Stimulated activated CD4-positive, alpha-beta T cell treated with anti-CD3 and anti-CD28 coated beads, Interleukin-1b, Interleukin-23, amount 100 ng/mL, for 24 hours (primary cell): Measurements from ENCODE around the gene TRPM7.
"Not testable (repeated sequence)": the region's sequence is repeated elsewhere in the genome, so short reads cannot be mapped to it uniquely, and the experiment has no call there.

Experiments used
- DNase-seq, 4 experiments: peaks; one replicate each; pipeline ENCODE4 v3.0.0-alpha.2; 2020; ENCODE audit warnings: low read depth in 4 of 4, low spot score in 1 of 4

TRPM7 gene

GRCh38 chr15:50573842-50574241 lies 112.8 kb downstream of the TRPM7 start:
- DNase-seq = not testable (repeated sequence)

GRCh38 chr15:50563756-50564155 lies 122.8 kb downstream of the TRPM7 start:
- DNase-seq = no peak

- DNase-seq = no peak
Measured at GRCh38 chr15:50562735-50563640, 123.6 kb downstream of the TRPM7 start.

GRCh38 chr15:50558012-50558411 lies 128.6 kb downstream of the TRPM7 start:
- DNase-seq = no peak

- DNase-seq = no peak
Measured at GRCh38 chr15:50556642-50557371, 129.8 kb downstream of the TRPM7 start.

- DNase-seq = no peak
Measured at GRCh38 chr15:50552238-50552637, 134.4 kb downstream of the TRPM7 start.

GRCh38 chr15:50549326-50549725 lies 137.3 kb downstream of the TRPM7 start:
- DNase-seq = no peak

GRCh38 chr15:50546566-50546965 lies 140.0 kb downstream of the TRPM7 start, which contains the start of gene USP50:
Gene USP50 (minus strand): TSS chr15:50546666. CDS start chr15:50546525, 141 bp downstream.
- no peak for DNase-seq

GRCh38 chr15:50544368-50544767 lies 142.2 kb downstream of the TRPM7 start:
- no peak for DNase-seq

- no peak for DNase-seq
Measured at GRCh38 chr15:50543556-50543955, 143.0 kb downstream of the TRPM7 start.

- no peak for DNase-seq
Measured at GRCh38 chr15:50542887-50543210, 143.7 kb downstream of the TRPM7 start.

GRCh38 chr15:50531766-50532165 lies 154.8 kb downstream of the TRPM7 start:
- DNase-seq = no peak

- DNase-seq = no peak
Measured at GRCh38 chr15:50531163-50531562, 155.4 kb downstream of the TRPM7 start.

- DNase-seq = no peak
Measured at GRCh38 chr15:50523851-50524251, 162.7 kb downstream of the TRPM7 start.

GRCh38 chr15:50519740-50520425 lies 166.7 kb downstream of the TRPM7 start:
- DNase-seq = no peak

GRCh38 chr15:50513001-50513400 lies 173.6 kb downstream of the TRPM7 start:
- DNase-seq = no peak
